Endothelial cell of umbilical vein (primary cell): ENCODE data around the gene CCM2.

ENCODE experiments used
- CTCF ChIP-seq, 2 donors: IDR thresholded peaks; 1 replicate in 1 of 2; 2 replicates in 1 of 2; pipeline ENCODE4 v1.5.1; 2011; ENCODE audit warnings: low read length in 2 of 2, mild to moderate bottlenecking in 2 of 2, moderate library complexity in 2 of 2, control low read depth in 1 of 2, inconsistent platforms in 1 of 2, low read depth in 1 of 2; ENCODE audit not compliant: insufficient read depth in 1 of 2; ENCODE audit errors: extremely low read depth in 1 of 2
- EZH2 ChIP-seq: IDR thresholded peaks from 2 replicates; pipeline ENCODE4 v1.6.1; 2012; ENCODE audit warnings: borderline replicate concordance, low read depth, mild to moderate bottlenecking, moderate library complexity, low read length, inconsistent platforms; ENCODE audit not compliant: severe bottlenecking
- POLR2AphosphoS5 ChIP-seq: IDR thresholded peaks from 2 replicates; pipeline ENCODE4 v1.6.1; 2012; ENCODE audit warnings: low read depth, mild to moderate bottlenecking, control low read depth, low read length, moderate library complexity; ENCODE audit not compliant: insufficient read depth

- TF ChIP-seq EZH2 (no peak), CTCF (IDR thresholded peaks at IDR 0.05; ENCODE audit: extremely low read depth in 1 of 2, insufficient read depth in 1 of 2, low read depth in 1 of 2, low read length in 2 of 2) (no peak), POLR2AphosphoS5 (no peak)
These were observed 101.7 kb downstream of the CCM2 start for GRCh38 chr7:45101748-45102147.
